GM12891 (cell line): ENCODE measurements around the gene ACBD6.

Experiments used
- DNase-seq: peaks from one replicate; pipeline ENCODE4 v3.0.0; 2011; ENCODE audit warnings: low spot score; ENCODE audit not compliant: insufficient read length
- FAIRE-seq: peaks from 2 replicates; lab custom pipeline; 2011; peaks lifted over from hg19 to GRCh38; lab: Jason Lieb, UNC
- PAX5 ChIP-seq: IDR thresholded peaks from 2 replicates; pipeline ENCODE4 v1.6.1; 2011; ENCODE audit warnings: low read length, moderate library complexity, mild to moderate bottlenecking; ENCODE audit not compliant: insufficient read depth, severe bottlenecking
- POLR2A ChIP-seq: IDR thresholded peaks from 2 replicates; pipeline ENCODE4 v1.6.1; 2011; ENCODE audit warnings: low read depth, low read length, control low read depth
- POLR2AphosphoS5 ChIP-seq: IDR thresholded peaks from 2 replicates; pipeline ENCODE4 v1.6.1; 2011; ENCODE audit warnings: low read depth, low read length, control low read depth
- POU2F2 ChIP-seq: IDR thresholded peaks from 2 replicates; pipeline ENCODE4 v1.6.1; 2011; ENCODE audit warnings: low read depth, mild to moderate bottlenecking, control low read depth, low read length, moderate library complexity
- SPI1 ChIP-seq: IDR thresholded peaks from 2 replicates; pipeline ENCODE4 v1.6.1; 2011; ENCODE audit warnings: low read depth, low read length, control low read depth
- TAF1 ChIP-seq: IDR thresholded peaks from 2 replicates; pipeline ENCODE4 v1.6.1; 2011; ENCODE audit warnings: low read depth, low read length, control low read depth

ACBD6 gene

GRCh38 chr1:180327089-180327488, 175.3 kb downstream of the ACBD6 start:
- no peak for FAIRE-seq
- DNase-seq: no peak
- no peak for TF ChIP-seq POU2F2

DNA sequence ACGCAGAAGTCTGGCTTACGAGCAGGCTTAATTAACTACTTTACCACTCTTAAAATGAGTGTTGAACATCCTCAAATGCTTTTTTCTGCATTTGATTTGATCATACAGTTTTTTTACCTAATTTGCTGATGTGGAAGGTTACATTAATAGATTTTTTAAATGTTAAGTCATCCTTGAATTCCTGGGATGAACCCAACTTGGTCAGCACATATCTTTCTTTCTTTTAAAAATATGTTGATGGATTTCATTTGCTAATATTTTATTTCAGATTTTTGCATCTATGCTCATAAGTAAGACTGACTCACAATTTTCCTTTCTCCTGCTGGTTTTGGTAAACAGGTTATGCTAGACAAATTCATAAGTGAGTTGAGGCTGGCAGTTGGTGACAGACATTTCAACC, 189.5 kb downstream of the ACBD6 start:
- DNase-seq: no peak
- FAIRE-seq: no peak
- TF ChIP-seq PAX5 (no peak), SPI1 (no peak), POU2F2 (no peak), TAF1 (no peak), POLR2A (no peak), POLR2AphosphoS5 (no peak)

- no peak for DNase-seq
- no peak for FAIRE-seq
Measured at GRCh38 chr1:180311011-180311730, 191.2 kb downstream of the ACBD6 start.

DNA sequence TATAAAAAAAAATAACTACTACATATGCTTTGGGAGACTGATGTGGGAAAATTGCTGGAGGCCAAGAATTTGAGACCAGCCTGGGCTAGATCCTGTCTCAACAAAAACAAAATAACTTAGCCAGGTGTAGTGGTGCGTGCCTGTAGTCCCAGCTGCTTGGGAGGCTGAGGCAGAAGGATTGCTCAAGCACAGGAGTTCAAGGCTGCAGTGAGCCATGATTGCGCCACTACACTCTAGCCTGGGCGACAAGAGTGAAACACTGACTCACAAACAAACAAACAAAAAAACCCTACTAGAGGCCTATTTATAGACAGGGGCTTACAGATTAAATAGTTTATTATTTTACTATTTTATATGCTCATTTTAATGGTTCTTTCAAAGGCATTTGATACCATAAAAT, 192.3 kb downstream of the ACBD6 start:
- no peak for TF ChIP-seq POLR2A
- no peak for TF ChIP-seq POLR2AphosphoS5
- TF ChIP-seq PAX5: no peak
- no peak for TF ChIP-seq TAF1
- no peak for TF ChIP-seq SPI1
- TF ChIP-seq POU2F2: no peak
- FAIRE-seq (no peak), DNase-seq (no peak)

More at GRCh38 chr1:180311011-180311730, 191.2 kb downstream of the ACBD6 start:
- no peak for TF ChIP-seq PAX5
- TF ChIP-seq SPI1: no peak
- TF ChIP-seq POLR2AphosphoS5: no peak
- no peak for TF ChIP-seq POLR2A
- no peak for TF ChIP-seq POU2F2
- no peak for TF ChIP-seq TAF1

- TF ChIP-seq PAX5 (no peak), POLR2A (no peak), TAF1 (no peak), POU2F2 (no peak), POLR2AphosphoS5 (no peak), SPI1 (no peak)
- no peak for FAIRE-seq
Measured at GRCh38 chr1:180309338-180309737, 193.0 kb downstream of the ACBD6 start.

DNA sequence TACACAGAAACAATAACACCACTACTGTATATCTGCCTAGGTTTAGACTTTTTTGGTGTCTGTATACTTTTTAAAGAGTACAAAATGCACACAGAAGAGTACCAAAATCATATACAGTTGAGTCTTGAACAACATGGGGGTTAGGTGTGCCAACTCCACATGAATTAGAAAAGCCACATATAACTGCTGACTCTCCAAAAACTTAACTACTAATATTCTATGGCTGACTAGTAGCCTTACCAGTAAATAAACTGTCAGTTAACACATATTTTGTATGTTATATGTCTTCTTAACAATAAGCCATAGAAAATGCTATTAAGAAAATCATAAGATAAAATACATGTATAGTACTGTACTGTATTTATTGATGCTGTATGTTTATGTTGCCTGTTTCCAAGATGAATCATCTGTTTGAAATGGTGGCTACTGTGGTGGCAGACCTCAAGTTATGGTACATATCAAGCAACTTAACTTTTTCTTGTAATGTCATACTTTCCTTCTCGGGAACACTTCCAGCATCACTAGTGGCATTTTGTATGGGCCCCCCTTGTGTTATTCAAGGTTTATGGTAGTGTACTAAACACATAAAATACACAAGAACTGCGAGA, 201.1 kb downstream of the ACBD6 start:
- FAIRE-seq (no peak), DNase-seq (no peak)
- TF ChIP-seq POU2F2 (no peak), SPI1 (no peak), POLR2AphosphoS5 (no peak), PAX5 (no peak), TAF1 (no peak), POLR2A (no peak)

More at GRCh38 chr1:180309338-180309737, 193.0 kb downstream of the ACBD6 start:
- DNase-seq: no peak

- FAIRE-seq (no peak), DNase-seq (no peak)
- TF ChIP-seq POU2F2 (no peak), SPI1 (no peak), POLR2AphosphoS5 (no peak), TAF1 (no peak), POLR2A (no peak), PAX5 (no peak)
Measured at GRCh38 chr1:180299479-180300221, 202.7 kb downstream of the ACBD6 start.

DNA sequence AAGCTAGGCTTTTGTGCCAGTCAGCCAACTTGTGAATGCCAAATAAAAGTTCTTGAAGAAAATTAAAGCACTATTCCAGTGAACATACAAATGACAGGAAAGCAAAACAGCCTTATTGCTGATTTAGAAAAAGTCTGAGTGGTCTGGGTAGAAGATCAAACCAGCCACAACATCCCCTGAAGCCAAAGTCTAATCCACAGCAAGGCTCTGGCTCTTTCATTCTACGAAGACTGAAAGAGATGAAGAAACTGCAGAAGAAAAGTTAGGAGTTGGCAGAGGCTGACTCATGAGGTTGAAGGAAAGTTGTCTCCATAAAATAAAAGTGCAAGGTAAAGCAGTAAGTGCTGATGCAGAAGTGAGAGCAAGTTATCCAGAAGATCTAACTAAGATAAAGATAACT, 206.4 kb downstream of the ACBD6 start:
- DNase-seq: no peak
- FAIRE-seq: no peak
- TF ChIP-seq POLR2A (no peak), TAF1 (no peak), PAX5 (no peak), POU2F2 (no peak), SPI1 (no peak), POLR2AphosphoS5 (no peak)

GRCh38 chr1:180294711-180295110, 207.7 kb downstream of the ACBD6 start:
- no peak for DNase-seq
- TF ChIP-seq POU2F2 (no peak), POLR2AphosphoS5 (no peak), POLR2A (no peak), TAF1 (no peak), PAX5 (no peak), SPI1 (no peak)
- no peak for FAIRE-seq

- TF ChIP-seq SPI1 (no peak), TAF1 (no peak), PAX5 (no peak), POLR2A (no peak), POU2F2 (no peak), POLR2AphosphoS5 (no peak)
- no peak for FAIRE-seq
- no peak for DNase-seq
Measured at GRCh38 chr1:180291004-180291403, 211.4 kb downstream of the ACBD6 start.
